K562 (cell line): ENCODE data around the gene ATRAID. TPM values are rescaled to one million over a fixed set of nuclear protein-coding genes. Genes with fewer than 3 reads are reported as not detected.

Source experiments
- ATAC-seq: fragments of 200-7000 bp; cut with Tn5 transposase; 3 replicates; pipeline ENCODE4 v1.9.1; 2020; ENCODE audit warnings: moderate library complexity
- BruUV-seq: library from RNA; stranded (reverse); fragments of 400-500 nt; replicated peaks from 2 replicates; lab custom pipeline; 2021; lab: Mats Ljungman, UMichigan
- CTCF ChIA-PET: fragments of 300-600 bp; formaldehyde crosslinking; extraction: SDS; loops from one replicate; lab custom pipeline; 2021; ENCODE audit warnings: low intra/inter-chr PET ratio; lab: Yijun Ruan, JAX
- POLR2A ChIA-PET: fragments of 300-600, 350-650 bp; sonication (Branson Sonifier 250); formaldehyde crosslinking; extraction: SDS; loops from one replicate; lab custom pipeline; 2021; ENCODE audit warnings: antibody characterized with exemption, inconsistent platforms; lab: Yijun Ruan, JAX
- DNase-seq, 4 experiments: peaks; one replicate each; pipeline versions ENCODE4 v3.0.0 to v3.0.0-alpha.2; 2011 to 2018; ENCODE audit warnings: low spot score in 3 of 4, mixed read lengths in 3 of 4; ENCODE audit errors: extremely low read depth in 1 of 4
- FAIRE-seq: peaks from 2 replicates; lab custom pipeline; 2011; peaks lifted over from hg19 to GRCh38; lab: Jason Lieb, UNC
- H2AFZ ChIP-seq: 2 replicates; pipeline ENCODE4 v1.6.0; 2011; ENCODE audit warnings: low read depth, low read length, control low read depth, inconsistent platforms
- H3K27ac ChIP-seq: fragments of 200-600 bp; 3 replicates; pipeline ENCODE4 v1.8.0; 2011; ENCODE audit warnings: low read depth, mild to moderate bottlenecking, control low read depth, inconsistent platforms, low read length, moderate library complexity, mixed read lengths; ENCODE audit errors: extremely low read depth
- H3K27me3 ChIP-seq, 2 experiments: fragments of 300-600 bp in 1 of 2; 2 replicates in 1 of 2; 3 replicates in 1 of 2; pipeline versions ENCODE4 v1.6.0 to v1.8.0; 2011; ENCODE audit warnings: inconsistent platforms in 2 of 2, low read length in 2 of 2, mild to moderate bottlenecking in 1 of 2, mixed read lengths in 1 of 2, moderate library complexity in 1 of 2; ENCODE audit not compliant: control insufficient read depth in 2 of 2, insufficient read depth in 2 of 2
- H3K36me3 ChIP-seq: fragments of 300-600 bp; 3 replicates; pipeline ENCODE4 v1.8.0; 2011; ENCODE audit warnings: mild to moderate bottlenecking, low read length, inconsistent platforms; ENCODE audit not compliant: control insufficient read depth, insufficient read depth
- H3K4me1 ChIP-seq, 2 experiments: fragments of 200-600 bp in 1 of 2; replicated peaks in 1 of 2; 2 replicates in 1 of 2; 3 replicates in 1 of 2; pipeline versions ENCODE4 v1.5.1 to v1.8.0; 2011; ENCODE audit warnings: inconsistent platforms in 2 of 2, low read length in 2 of 2, mild to moderate bottlenecking in 1 of 2, mixed read lengths in 1 of 2, moderate library complexity in 1 of 2; ENCODE audit not compliant: control insufficient read depth in 2 of 2, insufficient read depth in 2 of 2
- H3K4me2 ChIP-seq: 2 replicates; pipeline ENCODE4 v1.6.1; 2011; ENCODE audit warnings: low read length, control low read depth, inconsistent platforms, mixed read lengths; ENCODE audit not compliant: insufficient read depth
- H3K4me3 ChIP-seq: fragments of 200-600 bp; sonication (generic), shearing (Covaris generic); 2 replicates; pipeline ENCODE4 v1.5.1; 2016; ENCODE audit warnings: control low read depth, inconsistent platforms
- H3K79me2 ChIP-seq: fragments of 200-600 bp; 3 replicates; pipeline ENCODE4 v1.8.0; 2011; ENCODE audit warnings: low read length, inconsistent platforms; ENCODE audit not compliant: control insufficient read depth, insufficient read depth
- H3K9ac ChIP-seq, 2 experiments: 2 replicates each; pipeline versions ENCODE4 v1.6.0 to v1.6.1; 2011; ENCODE audit warnings: low read depth in 2 of 2, low read length in 2 of 2, control low read depth in 1 of 2, inconsistent platforms in 1 of 2, mild to moderate bottlenecking in 1 of 2, mixed read lengths in 1 of 2; ENCODE audit not compliant: insufficient read depth in 1 of 2
- H3K9me1 ChIP-seq: one replicate; pipeline ENCODE4 v1.6.0; 2011; ENCODE audit warnings: inconsistent platforms, mild to moderate bottlenecking, low read length, moderate library complexity; ENCODE audit not compliant: control insufficient read depth, insufficient read depth
- H3K9me3 ChIP-seq: replicated peaks from 2 replicates; pipeline ENCODE4 v1.5.1; 2011; ENCODE audit warnings: low read depth, low read length, inconsistent platforms; ENCODE audit not compliant: control insufficient read depth, insufficient read depth
- H4K20me1 ChIP-seq: replicated peaks from 2 replicates; pipeline ENCODE4 v1.6.1; 2011; ENCODE audit warnings: low read length, inconsistent platforms, mixed read lengths; ENCODE audit not compliant: control insufficient read depth, insufficient read depth
- EWSR1 ChIP-seq: fragments of 450-650 bp; IDR thresholded peaks from 2 replicates; pipeline ENCODE4 v1.6.1; 2018; ENCODE audit warnings: borderline replicate concordance, mild to moderate bottlenecking, low read depth, moderate library complexity; ENCODE audit not compliant: partially characterized antibody
- FOSL1 ChIP-seq: fragments of 200-800 bp; sonication (Bioruptor generic); conservative IDR thresholded peaks from 2 replicates; pipeline ENCODE4 v1.6.1; 2016; ENCODE audit warnings: missing genetic modification characterization, missing compliant biosample characterization
- JUND ChIP-seq, 2 experiments: IDR thresholded peaks; 2 replicates in 1 of 2; 3 replicates in 1 of 2; pipeline ENCODE4 v1.6.1; 2011; ENCODE audit warnings: borderline replicate concordance in 2 of 2, low read depth in 2 of 2, low read length in 2 of 2, improper control_type of control experiment in 1 of 2, missing biosample characterization in 1 of 2, missing genetic modification characterization in 1 of 2, missing genetic modification reagents in 1 of 2
- NCOA4 ChIP-seq: fragments of 450-650 bp; IDR thresholded peaks from 2 replicates; pipeline ENCODE4 v1.6.1; 2018; ENCODE audit warnings: mild to moderate bottlenecking; ENCODE audit not compliant: partially characterized antibody
- NR1H2 ChIP-seq: sonication (generic); formaldehyde crosslinking; IDR thresholded peaks from 2 replicates; pipeline ENCODE4 v1.4.0; 2020; ENCODE audit warnings: mild to moderate bottlenecking, missing genetic modification reagents
- OTX1 ChIP-seq: fragments of 450-650 bp; formaldehyde crosslinking; IDR thresholded peaks from 2 replicates; pipeline ENCODE4 v1.4.0; 2022; ENCODE audit warnings: mild to moderate bottlenecking
- SMARCE1 ChIP-seq: fragments of 450-650 bp; IDR thresholded peaks from 2 replicates; pipeline ENCODE4 v1.7.1; 2016; ENCODE audit warnings: mild to moderate bottlenecking
- TEAD2 ChIP-seq: fragments of 450-650 bp; IDR thresholded peaks from 2 replicates; pipeline ENCODE4 v1.6.1; 2016; ENCODE audit warnings: missing genetic modification characterization, control low read depth, missing compliant biosample characterization
- WGBS: fragments of 100-300 bp; shearing (Covaris generic); methylation state at CpG from one replicate; pipeline ENCODE4 v1.1.6; 2016; ENCODE audit warnings: low coverage, mixed read lengths; ENCODE audit not compliant: insufficient coverage; ENCODE audit errors: missing lambda C conversion rate; 5-methylcytosine and 5-hydroxymethylcytosine counted together
- in situ Hi-C: fragments of 300-500 bp; cut with MboI; formaldehyde crosslinking; loops from 4 replicates; pipeline ENCODE4 v1.15.0; 2018; ENCODE audit warnings: inconsistent platforms, mixed read lengths
- intact Hi-C: fragments of 100-400 bp; cut with micrococcal nuclease; formaldehyde crosslinking; loops from 2 replicates; pipeline ENCODE4 v1.14.2; 2022
- polyA plus RNA-seq, 8 experiments: library from polyadenylated mRNA; depleted of rRNA in 4 of 8; stranded (reverse) in 5 of 8; unstranded in 3 of 8; fragments of >200 nt; fragmentation: Nextera tagmentation in 2 of 8; fragmentation: Illumina TruSeq in 1 of 8; extraction: Ambion mirVana in 2 of 8; extraction: Trizol in 1 of 8; gene quantifications; 2 replicates each; pipeline versions ENCODE4 v1.2.1 to v1.2.3, GENCODE V29; 2011 to 2014; ENCODE audit warnings: inconsistent platforms in 1 of 8, missing spikeins in 1 of 8
- total RNA-seq, 7 experiments: library from RNA; depleted of rRNA in 6 of 7; stranded (reverse); fragments of >200 nt in 6 of 7; fragmentation: Illumina TruSeq in 2 of 7; extraction: Trizol in 2 of 7; gene quantifications; 2 replicates each; pipeline versions ENCODE4 v1.2.1 to v1.2.3, GENCODE V29; 2011 to 2021; ENCODE audit warnings: low replicate concordance in 1 of 7
- TF ChIP-seq, protein P1 (sequence below): sonication (generic); formaldehyde crosslinking; IDR thresholded peaks from 2 replicates; pipeline ENCODE4 v1.8.0; 2022; ENCODE audit warnings: missing genetic modification reagents, mild to moderate bottlenecking, moderate library complexity, borderline replicate concordance
- TF ChIP-seq, protein P2 (sequence below): fragments of 450-650 bp; IDR thresholded peaks from 2 replicates; pipeline ENCODE4 v1.6.1; 2016; ENCODE audit warnings: low read depth, mild to moderate bottlenecking, moderate library complexity

Gene ATRAID
- total and polyA plus RNA-seq, 9 of the 15 experiments (the other 6 are each of a cell fraction or from before 2014, with no cell fraction given), result 70.2 to 187 (median 108) TPM

- no peaks in the 10 kb centered on the region for H3K9me3 ChIP-seq
- no peak overlapping the region for H3K4me2 ChIP-seq
- peaks cover 8 to 9% of the 10 kb centered on the region in 2 experiments; a peak in 3 of 5 replicates for H3K4me1 ChIP-seq
- H3K9ac ChIP-seq, result no peak overlapping the region
- no peaks in the 10 kb centered on the region for H3K36me3 ChIP-seq
- CTCF ChIA-PET, result interaction anchor here (0.5 to 0.7 kb wide), 2 partner anchors 109 to 480 kb away, joined by 3 to 5 read pairs; no protein-coding TSS in a partner anchor
- no peaks in the 10 kb centered on the region for H3K79me2 ChIP-seq
- in situ Hi-C loops (no loop called here), intact Hi-C loops (loop anchor here (2.0 kb wide), 1 partner anchor 20 kb away; no protein-coding TSS in a partner anchor)
- no peak overlapping the region for H3K27ac ChIP-seq
- H3K27me3 ChIP-seq, result peaks cover 11 to 35% of the 10 kb centered on the region in 2 experiments; a peak in 4 of 5 replicates
- H4K20me1 ChIP-seq, result no peaks in the 10 kb centered on the region
- FAIRE-seq (no peak), ATAC-seq (no peak; the same call in 2 of the 3 replicates), DNase-seq (no peak)
- POLR2A ChIA-PET, result no interaction called here
- no peaks in the 10 kb centered on the region for H3K9me1 ChIP-seq
- BruUV-seq, result no TSS peak
- TF ChIP-seq OTX1, result no peak
- no peak for TF ChIP-seq EWSR1
- peak; percentile 57; the same call in 1 of the 2 replicates for TF ChIP-seq SMARCE1
- TF ChIP-seq FOSL1 (tag), result peak; percentile 69
- no peak for TF ChIP-seq NCOA4
- no peak for TF ChIP-seq TEAD2 (tag)
- peak; percentile 53; the same call in 1 of the 2 replicates for TF ChIP-seq JUND (IDR thresholded peaks at IDR 0.05; ENCODE audit: borderline replicate concordance, low read depth, low read length)
- TF ChIP-seq JUND (tag; IDR thresholded peaks at IDR 0.05; ENCODE audit: borderline replicate concordance, low read depth, low read length), result no peak; the same call in 2 of the 3 replicates
- TF ChIP-seq, protein P1, sequence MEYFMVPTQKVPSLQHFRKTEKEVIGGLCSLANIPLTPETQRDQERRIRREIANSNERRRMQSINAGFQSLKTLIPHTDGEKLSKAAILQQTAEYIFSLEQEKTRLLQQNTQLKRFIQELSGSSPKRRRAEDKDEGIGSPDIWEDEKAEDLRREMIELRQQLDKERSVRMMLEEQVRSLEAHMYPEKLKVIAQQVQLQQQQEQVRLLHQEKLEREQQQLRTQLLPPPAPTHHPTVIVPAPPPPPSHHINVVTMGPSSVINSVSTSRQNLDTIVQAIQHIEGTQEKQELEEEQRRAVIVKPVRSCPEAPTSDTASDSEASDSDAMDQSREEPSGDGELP (CRISPR knock-in tag), result no peak
- TF ChIP-seq, protein P2, sequence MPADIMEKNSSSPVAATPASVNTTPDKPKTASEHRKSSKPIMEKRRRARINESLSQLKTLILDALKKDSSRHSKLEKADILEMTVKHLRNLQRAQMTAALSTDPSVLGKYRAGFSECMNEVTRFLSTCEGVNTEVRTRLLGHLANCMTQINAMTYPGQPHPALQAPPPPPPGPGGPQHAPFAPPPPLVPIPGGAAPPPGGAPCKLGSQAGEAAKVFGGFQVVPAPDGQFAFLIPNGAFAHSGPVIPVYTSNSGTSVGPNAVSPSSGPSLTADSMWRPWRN, result no peak
- TF ChIP-seq NR1H2 (CRISPR knock-in tag), result no peak
- no peak overlapping the region for H3K4me3 ChIP-seq
- 9% methylated on average over 6 of the region's 6 CpGs for WGBS
- no peak overlapping the region for H2AFZ ChIP-seq
These were observed 41.1 kb upstream of the ATRAID start for GRCh38 chr2:27170581-27171337.
